Smooth muscle cell (in vitro differentiated cells): ENCODE results near the gene SNX10. TPM values are rescaled to one million over a fixed set of nuclear protein-coding genes. Genes with fewer than 3 reads are reported as not detected.
A peak's percentile ranks its signal among the peaks of the same experiment; 100 is the strongest.

Source experiments
- DNase-seq: peaks from one replicate; lab custom pipeline; 2025; ENCODE audit not compliant: unreplicated experiment; lab: John Stamatoyannopoulos, UW
- H2AFZ ChIP-seq: fragments of 200-600 bp; sonication (generic); 2 replicates; pipeline ENCODE4 v1.6.0; 2016; ENCODE audit warnings: antibody characterized with exemption, low read depth, mild to moderate bottlenecking
- H3F3A ChIP-seq: fragments of 200-600 bp; sonication (generic); 2 replicates; pipeline ENCODE4 v1.6.0; 2017; ENCODE audit warnings: antibody characterized with exemption, low read depth
- H3K27ac ChIP-seq: fragments of 200-600 bp; sonication (generic); 2 replicates; pipeline ENCODE4 v1.5.1; 2016; ENCODE audit warnings: low read depth, mild to moderate bottlenecking
- H3K27me3 ChIP-seq: fragments of 200-600 bp; sonication (generic); 2 replicates; pipeline ENCODE4 v1.6.1; 2016; ENCODE audit warnings: low read depth, mild to moderate bottlenecking
- H3K36me3 ChIP-seq: fragments of 200-600 bp; sonication (generic); 2 replicates; pipeline ENCODE4 v1.5.1; 2016; ENCODE audit warnings: low read depth
- H3K4me1 ChIP-seq: fragments of 200-600 bp; sonication (generic); 2 replicates; pipeline ENCODE4 v1.5.1; 2016; ENCODE audit warnings: low read depth
- H3K4me2 ChIP-seq: fragments of 200-600 bp; sonication (generic); 2 replicates; pipeline ENCODE4 v1.6.0; 2016; ENCODE audit warnings: mild to moderate bottlenecking
- H3K4me3 ChIP-seq: fragments of 200-600 bp; sonication (generic); 2 replicates; pipeline ENCODE4 v1.5.1; 2016; ENCODE audit warnings: mild to moderate bottlenecking
- H3K79me2 ChIP-seq: fragments of 200-600 bp; sonication (generic); 2 replicates; pipeline ENCODE4 v1.6.0; 2016; ENCODE audit warnings: low read depth, mild to moderate bottlenecking
- H3K9ac ChIP-seq: fragments of 200-600 bp; sonication (generic); 2 replicates; pipeline ENCODE4 v1.6.0; 2016; ENCODE audit warnings: low read depth
- H3K9me3 ChIP-seq: fragments of 200-600 bp; sonication (generic); replicated peaks from 2 replicates; pipeline ENCODE4 v1.5.1; 2016; ENCODE audit warnings: low read depth
- H4K20me1 ChIP-seq: fragments of 200-600 bp; sonication (generic); 2 replicates; pipeline ENCODE4 v1.6.0; 2016; ENCODE audit warnings: low read depth
- CTCF ChIP-seq: fragments of 200-600 bp; sonication (generic); IDR thresholded peaks from 2 replicates; pipeline ENCODE4 v1.5.1; 2017; ENCODE audit warnings: borderline replicate concordance, mild to moderate bottlenecking, antibody characterized with exemption; ENCODE audit not compliant: insufficient read depth, poor library complexity, severe bottlenecking
- WGBS: methylation state at CpG from one replicate; pipeline ENCODE4 v1.1.7; 2016; ENCODE audit warnings: low lambda C conversion rate; 5-methylcytosine and 5-hydroxymethylcytosine counted together
- polyA plus RNA-seq: library from polyadenylated mRNA; unstranded; fragments of >200 nt; fragmentation: Nextera tagmentation; extraction: Ambion mirVana; gene quantifications from 2 replicates; pipeline ENCODE4 v1.2.1, GENCODE V29; 2016
- total RNA-seq: library from RNA; depleted of rRNA; stranded (reverse); fragments of >200 nt; gene quantifications from 2 replicates; pipeline ENCODE4 v1.2.3, GENCODE V29; 2014

The SNX10 gene
- total and polyA plus RNA-seq, 2 experiments from 2014 or later, result 1.1 to 2.2 TPM

GRCh38 chr7:26265065-26265464, 26.6 kb upstream of the SNX10 start:
- WGBS, result 80% methylated on average over 6 of the region's 6 CpGs
- no peak for DNase-seq
- no peak overlapping the region for H2AFZ ChIP-seq
- H3K9ac ChIP-seq, result no peak overlapping the region
- TF ChIP-seq CTCF, result no peak
- H3K9me3 ChIP-seq, result peaks cover 2% of the 10 kb centered on the region
- H3K27me3 ChIP-seq, result no peaks in the 10 kb centered on the region
- H3K4me1 ChIP-seq, result no peaks in the 10 kb centered on the region
- no peak overlapping the region for H3K4me3 ChIP-seq
- no peaks in the 10 kb centered on the region for H3F3A ChIP-seq
- no peaks in the 10 kb centered on the region for H3K79me2 ChIP-seq
- no peak overlapping the region for H3K4me2 ChIP-seq
- H3K36me3 ChIP-seq, result no peaks in the 10 kb centered on the region
- peak overlapping the region; percentile 68 for H3K27ac ChIP-seq
- no peaks in the 10 kb centered on the region for H4K20me1 ChIP-seq

DNA sequence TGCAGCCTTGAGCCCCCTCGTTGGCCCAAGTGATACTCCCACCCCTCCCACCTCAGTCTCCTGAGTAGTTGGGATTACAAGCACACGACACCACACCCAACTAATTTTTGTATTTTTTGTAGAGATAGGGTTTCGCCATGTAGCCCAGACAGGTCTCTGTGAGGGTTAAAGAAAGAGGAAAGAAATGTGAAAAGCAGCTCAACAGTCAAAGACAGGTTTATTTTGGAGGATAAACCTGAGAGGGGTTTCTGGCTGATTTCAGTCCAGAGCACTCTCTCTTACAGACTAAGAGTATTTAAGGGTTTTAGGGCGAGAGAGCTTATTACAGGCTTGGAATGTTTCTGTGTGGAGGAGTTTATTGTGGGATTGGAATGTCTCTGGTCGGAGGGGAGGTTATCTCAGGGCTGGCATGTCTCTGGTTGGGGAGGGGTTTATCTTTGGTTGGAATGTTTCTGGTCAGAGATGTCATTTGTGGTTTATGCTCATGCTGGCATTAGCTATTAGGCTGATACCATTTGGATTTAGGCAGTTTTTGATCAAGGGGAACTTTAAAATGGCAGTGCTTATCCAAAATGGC, 26.1 kb upstream of the SNX10 start:
- Histone ChIP-seq H3K9me3 (peaks cover 2% of the 10 kb centered on the region), H3K4me3 (no peak overlapping the region), H3K27ac (peak overlapping the region; percentile 68), H3K9ac (no peak overlapping the region), H2AFZ (no peak overlapping the region), H3K36me3 (no peaks in the 10 kb centered on the region), H3K4me1 (no peaks in the 10 kb centered on the region), H3K27me3 (no peaks in the 10 kb centered on the region), H3K4me2 (no peak overlapping the region), H4K20me1 (no peaks in the 10 kb centered on the region), H3K79me2 (no peaks in the 10 kb centered on the region), H3F3A (no peaks in the 10 kb centered on the region)
- no peak for TF ChIP-seq CTCF
- DNase-seq, result no peak
- WGBS, result 53% methylated on average over 5 of the region's 5 CpGs

DNA sequence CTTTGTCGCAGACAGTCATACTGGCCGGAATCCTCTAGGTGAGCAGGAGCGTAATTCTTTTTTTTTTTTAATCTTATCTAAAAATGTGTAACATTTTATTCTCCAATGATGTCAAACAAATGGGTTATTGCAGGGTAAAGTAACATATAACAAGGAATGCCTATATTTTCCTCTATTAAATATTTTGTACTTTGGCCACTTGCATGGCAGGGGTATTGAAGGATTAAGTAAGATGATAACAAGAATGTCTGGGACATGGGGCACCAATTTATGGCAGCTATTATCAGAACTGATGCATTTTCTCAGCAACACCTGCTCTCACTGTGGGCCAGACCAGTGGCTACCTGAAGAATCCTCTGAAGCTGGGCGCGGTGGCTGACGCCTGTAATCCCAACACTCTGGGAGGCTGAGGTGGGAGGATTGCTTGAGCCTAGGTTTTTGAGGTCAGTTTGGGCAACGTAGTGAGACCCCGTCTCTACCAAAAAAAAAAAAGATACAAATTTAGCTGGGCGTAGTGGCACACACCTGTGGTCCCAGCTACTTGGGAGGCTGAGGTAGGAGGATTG, 24.0 kb upstream of the SNX10 start:
- Histone ChIP-seq H3K27ac (no peak overlapping the region), H3K4me1 (no peaks in the 10 kb centered on the region), H3F3A (no peaks in the 10 kb centered on the region), H3K9me3 (peaks cover 2% of the 10 kb centered on the region), H3K79me2 (no peaks in the 10 kb centered on the region), H3K4me2 (no peak overlapping the region), H4K20me1 (no peaks in the 10 kb centered on the region), H3K36me3 (no peaks in the 10 kb centered on the region), H3K9ac (no peak overlapping the region), H2AFZ (no peak overlapping the region), H3K4me3 (no peak overlapping the region), H3K27me3 (no peaks in the 10 kb centered on the region)
- WGBS, result 98% methylated on average over 9 of the region's 9 CpGs
- no peak for TF ChIP-seq CTCF
- no peak for DNase-seq

- Histone ChIP-seq H3K36me3 (no peaks in the 10 kb centered on the region), H3K4me1 (no peaks in the 10 kb centered on the region)
- TF ChIP-seq CTCF, result no peak
Measured at GRCh38 chr7:26275213-26275612, 16.4 kb upstream of the SNX10 start.

More at GRCh38 chr7:26275213-26275612, 16.4 kb upstream of the SNX10 start:
- no peak for DNase-seq
- Histone ChIP-seq H3K27me3 (no peaks in the 10 kb centered on the region), H3K9ac (no peak overlapping the region), H4K20me1 (no peaks in the 10 kb centered on the region), H3K79me2 (no peaks in the 10 kb centered on the region), H3F3A (no peaks in the 10 kb centered on the region), H3K27ac (no peak overlapping the region), H2AFZ (no peak overlapping the region), H3K4me3 (no peak overlapping the region), H3K9me3 (no peaks in the 10 kb centered on the region), H3K4me2 (no peak overlapping the region)
- 91% methylated on average over 3 of the region's 3 CpGs for WGBS
